Esophagus muscularis mucosa (tissue), 4 donors: ENCODE measurements around the gene SLC15A1.

Source experiments
- CTCF ChIP-seq, 3 experiments: fragments of 200-600 bp in 2 of 3; fragments of 450-650 bp in 1 of 3; sonication (generic) in 2 of 3; IDR thresholded peaks; one replicate each; pipeline ENCODE4 v1.5.1; 2017 to 2019; ENCODE audit warnings: antibody characterized with exemption in 3 of 3, mild to moderate bottlenecking in 2 of 3, moderate library complexity in 1 of 3
- EP300 ChIP-seq: sonication (generic); formaldehyde crosslinking; IDR thresholded peaks from one replicate; pipeline ENCODE4 v1.6.1; 2017; ENCODE audit warnings: antibody characterized with exemption
- POLR2A ChIP-seq: fragments of 450-650 bp; IDR thresholded peaks from one replicate; pipeline ENCODE4 v1.6.1; 2017; ENCODE audit warnings: antibody characterized with exemption, moderate library complexity, mild to moderate bottlenecking, low read depth
- POLR2AphosphoS5 ChIP-seq, 2 donors: sonication (generic); formaldehyde crosslinking; IDR thresholded peaks; one replicate each; pipeline ENCODE4 v1.6.1; 2017; ENCODE audit warnings: antibody characterized with exemption in 2 of 2

GRCh38 chr13:98797456-98797855 is 45.0 kb upstream of the SLC15A1 start:
- no peak for TF ChIP-seq POLR2A
- no peak for TF ChIP-seq CTCF (IDR thresholded peaks at IDR 0.05)
- TF ChIP-seq EP300, result no peak
- no peak for TF ChIP-seq POLR2AphosphoS5 (IDR thresholded peaks at IDR 0.05)
